Rectal smooth muscle tissue (tissue), 1 donor: ENCODE results near the gene CCDC127.
"Not testable (repeated sequence)": the region's sequence is repeated elsewhere in the genome, so short reads cannot be mapped to it uniquely, and the experiment has no call there.

ENCODE experiments used
- H3K27ac ChIP-seq: one replicate; pipeline ENCODE4 v1.7.0; 2013; ENCODE audit warnings: low read depth, low read length, inconsistent platforms
- H3K27me3 ChIP-seq: one replicate; pipeline ENCODE4 v1.7.0; 2013; ENCODE audit warnings: low read length; ENCODE audit not compliant: control insufficient read depth, insufficient read depth
- H3K36me3 ChIP-seq: one replicate; pipeline ENCODE4 v1.7.0; 2013; ENCODE audit warnings: low read length; ENCODE audit not compliant: control insufficient read depth, insufficient read depth
- H3K4me1 ChIP-seq: one replicate; pipeline ENCODE4 v1.7.0; 2013; ENCODE audit warnings: low read length; ENCODE audit not compliant: control insufficient read depth, insufficient read depth
- H3K4me3 ChIP-seq: one replicate; pipeline ENCODE4 v1.7.0; 2013; ENCODE audit warnings: low read length
- H3K9ac ChIP-seq: one replicate; pipeline ENCODE4 v1.7.0; 2013; ENCODE audit warnings: low read length

Gene CCDC127, protein sequence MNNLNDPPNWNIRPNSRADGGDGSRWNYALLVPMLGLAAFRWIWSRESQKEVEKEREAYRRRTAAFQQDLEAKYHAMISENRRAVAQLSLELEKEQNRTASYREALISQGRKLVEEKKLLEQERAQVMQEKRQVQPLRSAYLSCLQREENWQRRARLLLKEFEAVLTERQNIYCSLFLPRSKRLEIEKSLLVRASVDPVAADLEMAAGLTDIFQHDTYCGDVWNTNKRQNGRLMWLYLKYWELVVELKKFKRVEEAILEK

DNA sequence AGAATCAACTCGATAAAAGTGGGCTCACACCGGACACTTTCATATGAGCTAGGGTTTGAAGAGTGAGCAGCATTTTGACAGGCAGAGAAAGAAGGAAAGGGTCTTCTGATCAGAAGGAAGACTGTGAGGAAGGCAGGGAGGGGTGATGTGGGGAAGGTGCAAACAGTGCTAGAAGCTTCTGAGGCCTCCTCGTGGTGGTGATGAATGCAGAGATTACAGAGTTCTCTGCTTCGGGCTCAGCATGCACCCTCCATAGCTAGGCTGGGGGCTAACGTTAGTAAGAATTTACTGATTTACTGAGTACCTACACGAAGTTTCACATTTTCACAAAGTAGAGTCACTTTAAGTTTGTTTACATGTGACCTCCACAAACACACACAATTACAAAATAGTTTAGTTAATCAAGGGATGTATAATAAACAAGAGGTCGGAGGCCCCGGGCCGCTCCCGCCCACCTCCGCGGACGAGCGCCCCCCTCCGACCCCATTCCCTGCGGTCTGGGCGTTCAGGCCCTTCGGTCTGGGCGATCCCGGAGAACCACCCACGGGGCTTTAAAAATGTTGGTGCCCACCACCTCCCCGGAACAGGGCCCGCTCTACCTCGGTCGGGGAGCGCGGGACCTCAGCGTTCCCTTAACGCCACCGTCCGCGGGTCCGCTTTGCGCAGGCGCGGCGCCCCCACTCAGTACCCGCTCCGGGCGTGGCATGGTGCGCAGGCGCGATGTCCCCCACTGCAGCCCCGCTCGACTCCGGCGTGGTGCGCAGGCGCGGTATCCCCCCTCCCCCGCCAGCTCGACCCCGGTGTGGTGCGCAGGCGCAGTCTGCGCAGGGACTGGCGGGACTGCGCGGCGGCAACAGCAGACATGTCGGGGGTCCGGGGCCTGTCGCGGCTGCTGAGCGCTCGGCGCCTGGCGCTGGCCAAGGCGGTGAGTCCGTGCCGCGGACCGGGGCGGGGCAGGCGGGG lies at the start of gene CCDC127, which contains the start of gene SDHA:
Gene CCDC127 (minus strand): TSS at position 660 of the 963 bp plus-strand sequence. CDS start 1,304 bp downstream, outside the sequence.
Gene SDHA (plus strand): TSS at position 827 of the 963 bp plus-strand sequence. CDS start 36 bp downstream, at position 863.
- not testable (repeated sequence) for H3K27me3 ChIP-seq, H3K4me1 ChIP-seq, H3K36me3 ChIP-seq
- peak within 1 kb of the TSS; percentile 83 for H3K27ac ChIP-seq
- peak within 1 kb of the TSS; percentile 90 for H3K9ac ChIP-seq
- peak within 1 kb of the TSS; percentile 90 for H3K4me3 ChIP-seq

GRCh38 chr5:267716-268115 lies 49.8 kb upstream of the CCDC127 start:
- H3K4me1 ChIP-seq = peaks cover 9% of the 10 kb centered on the region
- no peak overlapping the region for H3K9ac ChIP-seq
- no peak overlapping the region for H3K4me3 ChIP-seq
- H3K36me3 ChIP-seq = peaks cover 2% of the 10 kb centered on the region
- H3K27me3 ChIP-seq = no peaks in the 10 kb centered on the region
- no peak overlapping the region for H3K27ac ChIP-seq

DNA sequence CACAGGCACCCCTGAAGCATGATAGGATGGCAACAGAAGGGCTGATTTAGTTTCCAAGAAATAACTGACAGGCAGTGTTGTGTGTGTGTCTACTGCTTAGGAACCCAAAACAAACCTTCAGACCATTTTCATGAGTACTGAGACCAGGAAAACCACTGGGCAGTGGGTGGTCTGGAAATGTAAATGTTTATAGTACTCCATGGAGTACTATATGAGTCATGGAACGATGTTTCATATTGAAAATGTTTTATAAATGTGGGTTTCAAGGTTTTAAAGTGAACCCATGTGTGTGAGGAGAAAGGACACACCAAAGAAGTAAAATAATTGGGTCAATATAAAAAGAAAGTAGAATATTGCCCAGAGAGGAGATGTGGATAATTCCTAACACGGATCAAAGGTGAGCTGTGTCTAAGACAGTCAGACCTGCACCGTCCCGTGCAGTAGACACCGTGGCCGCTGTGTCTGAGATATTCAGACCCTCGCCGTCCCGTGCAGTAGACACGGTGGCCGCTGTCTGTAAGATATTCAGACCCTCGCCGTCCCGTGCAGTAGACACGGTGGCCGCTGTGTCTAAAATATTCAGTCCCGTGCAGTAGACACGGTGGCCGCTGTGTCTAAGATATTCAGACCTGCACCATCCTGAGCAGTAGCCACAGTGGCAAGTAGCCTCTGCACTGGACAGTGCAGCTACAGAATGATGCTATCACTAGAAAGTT lies 48.5 kb upstream of the CCDC127 start:
- H3K4me1 ChIP-seq, H3K27ac ChIP-seq, H3K9ac ChIP-seq, H3K27me3 ChIP-seq, H3K36me3 ChIP-seq, H3K4me3 ChIP-seq: not testable (repeated sequence)

DNA sequence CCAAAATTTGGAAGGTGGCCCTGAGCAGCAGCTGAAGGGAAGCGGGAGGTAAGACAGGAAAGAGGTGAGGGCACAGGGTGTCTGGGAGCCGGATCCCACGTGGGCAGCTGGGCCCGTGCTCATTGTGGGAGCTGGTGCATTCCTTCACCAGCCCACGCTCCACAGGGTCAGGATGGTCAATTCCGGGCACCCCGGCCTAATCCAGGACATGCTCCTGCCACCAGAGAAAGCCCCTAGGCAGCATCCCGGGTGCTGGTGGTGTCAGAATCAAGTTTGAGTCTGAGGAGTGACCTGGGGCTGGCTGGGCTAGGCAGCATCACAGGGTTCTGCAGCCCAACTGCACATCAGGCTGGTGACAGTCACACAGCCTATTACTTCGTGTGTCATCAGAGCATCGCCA lies 46.4 kb upstream of the CCDC127 start:
- peak overlapping the region; percentile 60 for H3K27ac ChIP-seq
- no peak overlapping the region for H3K9ac ChIP-seq
- peaks cover 9% of the 10 kb centered on the region for H3K4me1 ChIP-seq
- H3K36me3 ChIP-seq = peaks cover 2% of the 10 kb centered on the region
- H3K27me3 ChIP-seq = no peaks in the 10 kb centered on the region
- no peak overlapping the region for H3K4me3 ChIP-seq

DNA sequence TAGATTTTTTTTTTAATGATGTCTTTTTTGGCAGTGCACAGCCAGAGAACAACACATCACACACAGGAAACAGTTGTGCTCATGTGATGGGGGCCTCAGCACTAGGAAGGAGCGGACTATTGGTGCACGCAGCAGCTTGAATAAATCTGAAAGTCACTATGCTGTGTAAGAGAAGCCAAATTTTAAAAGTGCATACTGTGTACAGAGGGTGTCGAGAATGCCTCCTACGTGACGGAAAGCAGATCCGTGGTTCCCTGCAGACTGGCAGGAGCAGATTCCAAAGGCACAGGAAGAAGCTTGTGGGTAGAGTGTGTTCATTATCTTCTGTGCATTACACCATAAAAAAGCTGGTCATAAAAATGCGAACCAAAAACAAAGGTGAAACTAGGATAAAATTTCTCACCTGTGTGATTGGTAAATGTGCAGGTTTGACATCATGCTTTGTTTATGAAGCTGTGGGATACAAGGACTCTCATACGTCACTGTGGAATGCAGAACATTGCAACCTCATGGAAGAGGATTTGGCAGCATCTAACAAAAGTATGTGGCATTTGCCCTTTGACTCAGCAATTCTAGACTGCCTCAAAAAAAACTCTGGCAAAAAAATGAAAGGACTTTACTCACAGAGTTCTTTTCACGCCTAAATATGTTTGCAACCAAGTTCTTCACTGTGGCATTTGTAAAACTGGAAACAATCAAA lies 45.5 kb upstream of the CCDC127 start:
- H3K36me3 ChIP-seq, H3K4me1 ChIP-seq, H3K9ac ChIP-seq, H3K4me3 ChIP-seq, H3K27me3 ChIP-seq: not testable (repeated sequence)
- H3K27ac ChIP-seq = peak overlapping the region; percentile 60

GRCh38 chr5:257148-257547 lies 39.2 kb upstream of the CCDC127 start:
- Histone ChIP-seq H3K4me3 (no peak overlapping the region), H3K4me1 (no peaks in the 10 kb centered on the region), H3K36me3 (peaks cover 11% of the 10 kb centered on the region), H3K27me3 (no peaks in the 10 kb centered on the region), H3K9ac (no peak overlapping the region), H3K27ac (no peak overlapping the region)

GRCh38 chr5:256347-256746 lies 38.4 kb upstream of the CCDC127 start:
- H3K9ac ChIP-seq, H3K4me3 ChIP-seq, H3K27me3 ChIP-seq, H3K4me1 ChIP-seq, H3K27ac ChIP-seq: not testable (repeated sequence)
- H3K36me3 ChIP-seq = peaks cover 11% of the 10 kb centered on the region

GRCh38 chr5:255116-255515 lies 37.2 kb upstream of the CCDC127 start:
- H3K4me3 ChIP-seq, H3K27me3 ChIP-seq, H3K27ac ChIP-seq, H3K4me1 ChIP-seq, H3K9ac ChIP-seq: not testable (repeated sequence)
- peaks cover 11% of the 10 kb centered on the region for H3K36me3 ChIP-seq

- not testable (repeated sequence) for H3K4me3 ChIP-seq, H3K9ac ChIP-seq, H3K4me1 ChIP-seq, H3K27ac ChIP-seq, H3K27me3 ChIP-seq
- peaks cover 11% of the 10 kb centered on the region for H3K36me3 ChIP-seq
Observed at GRCh38 chr5:254322-254721, 36.4 kb upstream of the CCDC127 start.

GRCh38 chr5:252546-252945 lies 34.6 kb upstream of the CCDC127 start:
- Histone ChIP-seq H3K27me3 (no peaks in the 10 kb centered on the region), H3K9ac (no peak overlapping the region), H3K27ac (no peak overlapping the region), H3K4me1 (no peaks in the 10 kb centered on the region), H3K4me3 (no peak overlapping the region), H3K36me3 (peaks cover 13% of the 10 kb centered on the region)

GRCh38 chr5:251975-252374 lies 34.0 kb upstream of the CCDC127 start:
- peaks cover 16% of the 10 kb centered on the region for H3K36me3 ChIP-seq
- H3K9ac ChIP-seq, H3K4me1 ChIP-seq, H3K4me3 ChIP-seq, H3K27ac ChIP-seq, H3K27me3 ChIP-seq: not testable (repeated sequence)

GRCh38 chr5:251538-251937 lies 33.6 kb upstream of the CCDC127 start:
- not testable (repeated sequence) for H3K27ac ChIP-seq, H3K4me1 ChIP-seq, H3K4me3 ChIP-seq, H3K9ac ChIP-seq, H3K27me3 ChIP-seq
- H3K36me3 ChIP-seq = peaks cover 16% of the 10 kb centered on the region
